C4-2B (cell line): Measurements from ENCODE around the gene RNF7.

Experiments
- CTCF ChIP-seq: fragments of 450-650 bp; conservative IDR thresholded peaks from 2 replicates; pipeline ENCODE4 v1.5.1; 2017; ENCODE audit warnings: mild to moderate bottlenecking
- ZFX ChIP-seq: fragments of 450-650 bp; IDR thresholded peaks from 2 replicates; pipeline ENCODE4 v1.6.1; 2017

GRCh38 chr3:141737093-141737492 lies 1.0 kb upstream of the RNF7 start:
- TF ChIP-seq CTCF, result no peak
- no peak for TF ChIP-seq ZFX
